HG02970 (cell line): ENCODE results near the gene GLDC.

ENCODE experiments used
- ATAC-seq: cut with Tn5 transposase; IDR thresholded peaks from one replicate; pipeline ENCODE4 v1.9.1; 2021; ENCODE audit warnings: mild to moderate bottlenecking, moderate library complexity, moderate number of reproducible peaks; ENCODE audit not compliant: unreplicated experiment, low FRiP score

The GLDC gene

GRCh38 chr9:6525326-6526045, 120.0 kb downstream of the GLDC start:
- no peak for ATAC-seq

GRCh38 chr9:6522263-6522662, 123.3 kb downstream of the GLDC start:
- ATAC-seq, result no peak

- ATAC-seq, result no peak
These were observed 133.4 kb downstream of the GLDC start for GRCh38 chr9:6512085-6512657.

GRCh38 chr9:6506571-6506970, 139.0 kb downstream of the GLDC start:
- no peak for ATAC-seq

- ATAC-seq, result no peak
These were observed 143.1 kb downstream of the GLDC start for GRCh38 chr9:6502399-6502798.

GRCh38 chr9:6501526-6502210, 143.9 kb downstream of the GLDC start:
- ATAC-seq, result no peak

- no peak for ATAC-seq
These were observed 146.5 kb downstream of the GLDC start for GRCh38 chr9:6498982-6499381.

- no peak for ATAC-seq
These were observed 150.1 kb downstream of the GLDC start for GRCh38 chr9:6495466-6495865.

GRCh38 chr9:6490863-6491262, 154.7 kb downstream of the GLDC start:
- ATAC-seq, result no peak

GRCh38 chr9:6489099-6489498, 156.4 kb downstream of the GLDC start:
- ATAC-seq, result no peak

- no peak for ATAC-seq
These were observed 157.1 kb downstream of the GLDC start for GRCh38 chr9:6488395-6488794.

- no peak for ATAC-seq
These were observed 161.3 kb downstream of the GLDC start for GRCh38 chr9:6484210-6484609.
